ENCODE data around the gene MYRIP.

Gene MYRIP

GRCh38 chr3:40237159-40237558, 427.8 kb downstream of the MYRIP start:
- TF ChIP-seq ZNF274 (IDR thresholded peaks at IDR 0.05; ENCODE audit: low read depth, low read length) = no peak
- H3K4me3 ChIP-seq (ENCODE audit: low read length) = no peak overlapping the region

GRCh38 chr3:40237889-40238571, 428.6 kb downstream of the MYRIP start:
- TF ChIP-seq ZNF274 (IDR thresholded peaks at IDR 0.05; ENCODE audit: low read depth, low read length) = no peak

GRCh38 chr3:40240921-40241320, 431.5 kb downstream of the MYRIP start:
- no peak for TF ChIP-seq ZNF274 (IDR thresholded peaks at IDR 0.05; ENCODE audit: low read depth, low read length)
- H3K4me3 ChIP-seq (ENCODE audit: low read length) = no peak overlapping the region

More at GRCh38 chr3:40237889-40238571, 428.6 kb downstream of the MYRIP start:
- no peak overlapping the region for H3K4me3 ChIP-seq (ENCODE audit: low read length)

DNA sequence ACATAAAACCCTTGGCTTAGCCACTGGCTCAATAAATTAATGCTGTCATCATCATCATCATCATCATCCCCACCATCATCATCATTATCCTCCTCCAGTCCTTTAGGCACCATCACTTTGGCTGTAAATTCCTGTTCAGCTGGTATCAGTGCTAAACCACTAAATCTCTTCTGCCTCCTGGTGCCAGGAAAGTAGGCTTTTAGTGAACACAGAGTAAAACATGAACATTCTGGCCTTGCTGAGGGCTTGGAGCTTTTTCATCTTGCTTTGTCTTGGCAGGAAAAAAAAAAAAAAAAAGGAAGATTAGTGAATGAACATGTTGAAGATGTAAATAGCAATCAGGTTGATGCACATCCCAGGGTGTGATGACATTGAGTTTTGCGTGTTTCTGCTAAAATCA, 432.8 kb downstream of the MYRIP start:
- no peak for TF ChIP-seq ZNF274 (IDR thresholded peaks at IDR 0.05; ENCODE audit: low read depth, low read length)
- H3K4me3 ChIP-seq (ENCODE audit: low read length) = no peak overlapping the region

DNA sequence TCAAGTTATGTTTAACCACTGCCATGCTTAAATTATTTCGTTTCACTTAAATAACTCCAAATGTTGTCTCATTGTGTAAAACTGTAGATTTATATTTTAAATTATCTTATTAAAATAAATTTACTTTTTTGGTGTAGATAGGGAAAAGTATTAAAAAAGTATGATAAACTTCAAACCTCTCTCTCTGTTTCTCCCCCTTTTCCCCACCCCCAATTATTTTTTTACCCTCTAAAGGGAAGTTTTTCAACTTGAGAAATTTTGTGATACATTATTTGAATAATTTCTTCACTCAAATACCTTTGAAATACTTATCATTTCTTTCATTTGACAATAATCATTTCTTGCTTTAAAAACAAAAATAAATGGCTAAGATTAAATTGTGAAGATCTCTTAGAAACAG, 433.2 kb downstream of the MYRIP start:
- TF ChIP-seq ZNF274 (IDR thresholded peaks at IDR 0.05; ENCODE audit: low read depth, low read length) = no peak
- H3K4me3 ChIP-seq (ENCODE audit: low read length) = no peak overlapping the region

DNA sequence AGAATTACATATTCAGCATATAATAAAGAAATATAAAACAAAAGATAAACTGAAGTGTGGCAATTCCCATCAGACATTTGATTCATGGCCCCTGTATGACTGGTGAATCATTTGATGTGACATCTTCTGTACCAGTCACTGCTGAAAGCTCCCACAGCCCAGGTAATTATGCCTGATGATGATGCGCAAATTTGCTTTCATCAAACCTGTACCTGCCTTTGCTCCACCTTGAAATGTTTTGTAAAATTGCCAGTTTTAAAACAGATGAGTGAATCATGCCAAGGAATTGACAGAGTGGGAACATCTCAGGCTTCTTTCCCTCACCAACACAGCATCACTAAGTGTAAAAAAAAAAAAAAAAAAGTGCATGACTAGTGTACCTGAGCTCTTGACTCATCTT, 433.6 kb downstream of the MYRIP start:
- no peak for TF ChIP-seq ZNF274 (IDR thresholded peaks at IDR 0.05; ENCODE audit: low read depth, low read length)
- H3K4me3 ChIP-seq (ENCODE audit: low read length) = no peak overlapping the region

- H3K4me3 ChIP-seq (ENCODE audit: low read length) = no peak overlapping the region
These were observed 438.5 kb downstream of the MYRIP start for GRCh38 chr3:40247714-40248454.

GRCh38 chr3:40248591-40248990, 439.2 kb downstream of the MYRIP start:
- no peak overlapping the region for H3K4me3 ChIP-seq (ENCODE audit: low read length)
- no peak for TF ChIP-seq ZNF274 (IDR thresholded peaks at IDR 0.05; ENCODE audit: low read depth, low read length)

More at GRCh38 chr3:40247714-40248454, 438.5 kb downstream of the MYRIP start:
- no peak for TF ChIP-seq ZNF274 (IDR thresholded peaks at IDR 0.05; ENCODE audit: low read depth, low read length)

- TF ChIP-seq ZNF274 (IDR thresholded peaks at IDR 0.05; ENCODE audit: low read depth, low read length) = no peak
- H3K4me3 ChIP-seq (ENCODE audit: low read length) = no peak overlapping the region
These were observed 439.8 kb downstream of the MYRIP start for GRCh38 chr3:40249168-40249567.

DNA sequence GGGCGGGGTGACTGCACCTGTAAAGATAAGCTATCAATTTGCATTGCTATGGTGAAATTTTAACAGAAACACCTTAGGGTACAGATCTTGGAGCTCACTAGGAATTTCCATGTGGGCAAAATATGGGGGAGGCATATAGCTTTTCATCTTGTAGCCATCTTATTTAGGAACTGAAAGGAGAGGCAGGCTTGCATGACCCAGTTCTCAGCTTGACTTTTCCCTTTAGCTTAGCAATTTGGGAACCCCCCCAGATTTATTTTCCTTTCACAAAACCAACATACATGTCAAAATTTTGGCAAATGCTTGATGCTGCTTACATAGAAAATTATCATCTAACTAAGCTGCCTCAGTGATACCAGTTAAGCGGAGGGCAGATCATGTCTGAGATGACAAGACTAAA, 445.1 kb downstream of the MYRIP start:
- H3K4me3 ChIP-seq (ENCODE audit: low read length) = no peak overlapping the region
- no peak for TF ChIP-seq ZNF274 (IDR thresholded peaks at IDR 0.05; ENCODE audit: low read depth, low read length)

- H3K4me3 ChIP-seq (ENCODE audit: low read length) = no peak overlapping the region
- no peak for TF ChIP-seq ZNF274 (IDR thresholded peaks at IDR 0.05; ENCODE audit: low read depth, low read length)
These were observed 445.5 kb downstream of the MYRIP start for GRCh38 chr3:40254891-40255290.

DNA sequence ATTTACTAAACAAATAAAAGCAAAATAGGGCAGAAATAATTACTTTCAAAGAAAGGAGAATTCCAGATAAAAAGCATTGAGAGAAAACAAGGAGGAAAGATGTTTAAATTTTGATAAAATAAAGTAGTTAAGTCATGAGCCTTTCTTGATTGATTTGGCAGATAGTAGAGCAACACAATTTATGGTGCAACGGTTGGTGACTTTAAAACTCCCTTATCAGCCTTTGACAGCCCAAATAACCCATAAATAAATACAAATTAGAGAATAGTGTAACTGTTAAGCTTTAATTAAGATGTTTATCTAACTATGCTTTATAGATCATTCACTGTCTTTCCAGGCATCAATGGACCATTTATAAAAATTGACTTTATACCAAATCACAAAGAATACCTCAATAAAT, 446.1 kb downstream of the MYRIP start:
- no peak overlapping the region for H3K4me3 ChIP-seq (ENCODE audit: low read length)
- no peak for TF ChIP-seq ZNF274 (IDR thresholded peaks at IDR 0.05; ENCODE audit: low read depth, low read length)

- no peak overlapping the region for H3K4me3 ChIP-seq (ENCODE audit: low read length)
- TF ChIP-seq ZNF274 (IDR thresholded peaks at IDR 0.05; ENCODE audit: low read depth, low read length) = no peak
These were observed 448.7 kb downstream of the MYRIP start for GRCh38 chr3:40258064-40258463.

DNA sequence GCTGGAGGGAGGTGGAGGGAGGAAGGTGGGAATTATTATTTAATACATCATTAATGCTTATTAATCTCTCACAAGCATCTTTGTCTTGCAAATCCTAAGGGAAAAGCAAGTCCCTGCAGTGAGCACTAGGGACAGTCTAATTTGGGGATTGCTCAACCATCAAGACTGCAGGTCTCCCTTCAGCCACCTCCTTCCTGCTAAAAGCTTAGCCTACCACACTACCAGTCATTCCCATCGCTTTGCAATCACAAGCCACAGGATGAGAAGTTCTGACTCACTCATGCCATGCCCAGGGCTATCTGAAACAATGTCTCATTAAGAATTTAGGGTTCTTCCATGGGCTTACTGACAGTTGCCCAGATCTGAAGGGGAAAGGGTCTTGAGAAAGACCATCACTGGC, 449.1 kb downstream of the MYRIP start:
- no peak overlapping the region for H3K4me3 ChIP-seq (ENCODE audit: low read length)
- no peak for TF ChIP-seq ZNF274 (IDR thresholded peaks at IDR 0.05; ENCODE audit: low read depth, low read length)

- no peak overlapping the region for H3K4me3 ChIP-seq (ENCODE audit: low read length)
- TF ChIP-seq ZNF274 (IDR thresholded peaks at IDR 0.05; ENCODE audit: low read depth, low read length) = no peak
These were observed 452.9 kb downstream of the MYRIP start for GRCh38 chr3:40262331-40262730.
